ENCODE data around the gene NPAS2.
A peak's percentile ranks its signal among the peaks of the same experiment; 100 is the strongest.

The NPAS2 gene

GRCh38 chr2:100824842-100825241, 4.9 kb downstream of the NPAS2 start:
- Histone ChIP-seq H3K9me3 (ENCODE audit: severe bottlenecking) (peaks cover 2% of the 10 kb centered on the region), H3K36me3 (ENCODE audit: low read depth) (0 out of 2 replicates have a peak, but pooled peaks cover 5% of the 10 kb centered on the region), H3K27ac (ENCODE audit: poor library complexity, severe bottlenecking) (no peak overlapping the region), H3K4me3 (ENCODE audit: severe bottlenecking) (no peak overlapping the region), H3K27me3 (ENCODE audit: insufficient read depth, poor library complexity, severe bottlenecking) (no peaks in the 10 kb centered on the region), H3K4me1 (ENCODE audit: insufficient read depth, poor library complexity, severe bottlenecking) (peaks cover 14% of the 10 kb centered on the region)
- no peak for TF ChIP-seq CTCF (IDR thresholded peaks at IDR 0.05; ENCODE audit: poor library complexity, severe bottlenecking)
- DNase-seq (ENCODE audit: low spot score) (no peak), ATAC-seq (ENCODE audit: low read depth) (no peak)

GRCh38 chr2:100826494-100826893, 6.6 kb downstream of the NPAS2 start:
- Histone ChIP-seq H3K4me3 (ENCODE audit: severe bottlenecking) (no peak overlapping the region), H3K27me3 (ENCODE audit: insufficient read depth, poor library complexity, severe bottlenecking) (no peaks in the 10 kb centered on the region), H3K9me3 (ENCODE audit: severe bottlenecking) (peaks cover 2% of the 10 kb centered on the region), H3K4me1 (ENCODE audit: insufficient read depth, poor library complexity, severe bottlenecking) (peaks cover 14% of the 10 kb centered on the region), H3K27ac (ENCODE audit: poor library complexity, severe bottlenecking) (no peak overlapping the region), H3K36me3 (ENCODE audit: low read depth) (0 out of 2 replicates have a peak, but pooled peaks cover 5% of the 10 kb centered on the region)
- no peak for TF ChIP-seq CTCF (IDR thresholded peaks at IDR 0.05; ENCODE audit: poor library complexity, severe bottlenecking)
- no peak for DNase-seq (ENCODE audit: low spot score)
- no peak for ATAC-seq (ENCODE audit: low read depth)

GRCh38 chr2:100831158-100831750, 11.3 kb downstream of the NPAS2 start:
- H3K4me3 ChIP-seq (ENCODE audit: severe bottlenecking), result no peak overlapping the region
- DNase-seq (ENCODE audit: low spot score), result no peak
- H3K36me3 ChIP-seq (ENCODE audit: low read depth), result no peaks in the 10 kb centered on the region
- no peak for ATAC-seq (ENCODE audit: low read depth)
- no peak for TF ChIP-seq CTCF (IDR thresholded peaks at IDR 0.05; ENCODE audit: poor library complexity, severe bottlenecking)
- no peaks in the 10 kb centered on the region for H3K27me3 ChIP-seq (ENCODE audit: insufficient read depth, poor library complexity, severe bottlenecking)
- H3K27ac ChIP-seq (ENCODE audit: poor library complexity, severe bottlenecking), result no peak overlapping the region
- H3K4me1 ChIP-seq (ENCODE audit: insufficient read depth, poor library complexity, severe bottlenecking), result no peaks in the 10 kb centered on the region
- peaks cover 2% of the 10 kb centered on the region for H3K9me3 ChIP-seq (ENCODE audit: severe bottlenecking)

- Histone ChIP-seq H3K4me1 (ENCODE audit: insufficient read depth, poor library complexity, severe bottlenecking) (no peaks in the 10 kb centered on the region), H3K36me3 (ENCODE audit: low read depth) (no peaks in the 10 kb centered on the region), H3K27me3 (ENCODE audit: insufficient read depth, poor library complexity, severe bottlenecking) (no peaks in the 10 kb centered on the region), H3K27ac (ENCODE audit: poor library complexity, severe bottlenecking) (no peak overlapping the region), H3K4me3 (ENCODE audit: severe bottlenecking) (no peak overlapping the region), H3K9me3 (ENCODE audit: severe bottlenecking) (peaks cover 2% of the 10 kb centered on the region)
- DNase-seq (ENCODE audit: low spot score) (no peak), ATAC-seq (ENCODE audit: low read depth) (no peak)
- no peak for TF ChIP-seq CTCF (IDR thresholded peaks at IDR 0.05; ENCODE audit: poor library complexity, severe bottlenecking)
Observed at GRCh38 chr2:100831831-100832230, 11.9 kb downstream of the NPAS2 start.

- Histone ChIP-seq H3K4me1 (ENCODE audit: insufficient read depth, poor library complexity, severe bottlenecking) (no peaks in the 10 kb centered on the region), H3K9me3 (ENCODE audit: severe bottlenecking) (no peaks in the 10 kb centered on the region), H3K36me3 (ENCODE audit: low read depth) (no peaks in the 10 kb centered on the region), H3K4me3 (ENCODE audit: severe bottlenecking) (no peak overlapping the region), H3K27me3 (ENCODE audit: insufficient read depth, poor library complexity, severe bottlenecking) (no peaks in the 10 kb centered on the region), H3K27ac (ENCODE audit: poor library complexity, severe bottlenecking) (no peak overlapping the region)
- TF ChIP-seq CTCF (IDR thresholded peaks at IDR 0.05; ENCODE audit: poor library complexity, severe bottlenecking), result no peak
- ATAC-seq (ENCODE audit: low read depth), result peak; percentile 21; the same call in 1 of the 3 replicates
- no peak for DNase-seq (ENCODE audit: low spot score)
Observed at GRCh38 chr2:100832885-100833284, 12.9 kb downstream of the NPAS2 start.
